ENCODE measurements around the gene RNF175.

RNF175 gene

DNA sequence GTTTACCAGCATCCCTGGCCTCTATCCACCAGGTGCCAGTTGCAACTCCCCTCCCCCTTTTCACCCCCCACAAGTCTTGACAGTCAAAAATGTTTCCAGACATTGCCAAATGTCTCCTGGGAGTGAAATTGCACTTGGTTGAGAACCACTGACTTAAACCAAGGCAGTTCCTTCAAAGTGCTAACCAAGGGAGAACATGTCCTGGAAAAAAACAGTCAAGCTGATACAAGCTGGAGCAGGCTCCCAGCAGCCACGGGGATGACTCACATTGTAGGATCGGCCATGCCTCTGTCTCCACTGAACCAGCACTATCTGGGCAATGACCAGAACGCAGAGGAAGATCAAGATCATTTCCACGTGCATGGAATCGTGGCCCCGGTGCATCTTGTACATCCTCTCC lies 11.4 kb downstream of the RNF175 start:
- no peak overlapping the region for H3K27ac ChIP-seq (ENCODE audit: insufficient read depth in 1 of 2, low read depth in 1 of 2, low read length in 2 of 2, poor library complexity in 1 of 2, severe bottlenecking in 2 of 2)
- no peak overlapping the region for H3K4me3 ChIP-seq (ENCODE audit: control insufficient read depth in 1 of 7, extremely low read depth in 1 of 7, insufficient read depth in 4 of 7, low read depth in 2 of 7, low read length in 6 of 7)
- no peak for DNase-seq
- CTCF ChIA-PET = interaction anchor here (1.2 to 4.9 kb wide), 4 partner anchors 14 to 114 kb away, joined by 3 to 56 read pairs (median 4); no protein-coding TSS in a partner anchor
- peaks cover 0 to 4% (median 2%) of the 10 kb centered on the region in 4 experiments for H3K4me1 ChIP-seq (ENCODE audit: control extremely low read depth in 1 of 4, control insufficient read depth in 4 of 4, insufficient read depth in 4 of 4, low read length in 3 of 4)
- H3K27me3 ChIP-seq (replicated peaks in 2 of 5; ENCODE audit: control insufficient read depth in 4 of 5, insufficient read depth in 5 of 5, low read length in 4 of 5) = peaks cover 0 to 3% (median 0%) of the 10 kb centered on the region in 5 experiments
- no peaks in the 10 kb centered on the region for H3K9me3 ChIP-seq (ENCODE audit: control extremely low read depth in 1 of 5, control insufficient read depth in 4 of 5, insufficient read depth in 2 of 5, low read depth in 1 of 5, low read length in 4 of 5)
- POLR2A ChIA-PET = no interaction called here
- no peaks in the 10 kb centered on the region for H3K36me3 ChIP-seq (ENCODE audit: control insufficient read depth in 4 of 4, insufficient read depth in 4 of 4, low read length in 3 of 4)
- 95% methylated on average over 6 of the region's 6 CpGs for WGBS (ENCODE audit: insufficient coverage)

DNA sequence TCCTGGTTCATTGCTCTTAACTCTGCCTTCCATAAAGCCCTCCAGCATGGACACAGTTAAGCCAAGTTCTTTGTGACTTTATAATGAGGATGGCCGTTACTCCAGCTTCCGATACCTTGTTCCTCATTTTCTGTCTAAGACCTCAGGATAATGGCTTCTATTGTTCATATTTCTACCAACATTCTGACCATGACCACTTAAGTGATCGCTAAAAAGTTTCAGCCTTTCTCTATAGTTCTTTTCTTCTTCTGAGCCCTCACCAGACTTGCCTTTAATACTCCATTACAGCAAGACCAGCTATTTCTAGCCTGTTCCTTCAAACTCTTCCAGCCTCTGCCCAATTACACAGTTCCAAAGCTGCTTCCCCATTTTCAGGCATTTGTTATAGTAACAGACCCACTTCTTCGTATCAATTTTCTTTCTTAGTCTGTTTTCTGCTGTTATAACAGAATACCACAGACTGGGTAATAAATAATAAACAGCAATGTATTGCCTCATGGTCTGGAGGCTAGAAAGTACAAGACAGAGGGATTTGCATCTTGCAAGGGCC lies 12.3 kb downstream of the RNF175 start:
- Histone ChIP-seq H3K36me3 (ENCODE audit: control insufficient read depth in 4 of 4, insufficient read depth in 4 of 4, low read length in 3 of 4) (no peaks in the 10 kb centered on the region), H3K4me1 (ENCODE audit: control extremely low read depth in 1 of 4, control insufficient read depth in 4 of 4, insufficient read depth in 4 of 4, low read length in 3 of 4) (peaks cover 0 to 4% (median 2%) of the 10 kb centered on the region in 4 experiments), H3K4me3 (ENCODE audit: control insufficient read depth in 1 of 7, extremely low read depth in 1 of 7, insufficient read depth in 4 of 7, low read depth in 2 of 7, low read length in 6 of 7) (no peak overlapping the region), H3K27me3 (replicated peaks in 2 of 5; ENCODE audit: control insufficient read depth in 4 of 5, insufficient read depth in 5 of 5, low read length in 4 of 5) (peaks cover 0 to 3% (median 0%) of the 10 kb centered on the region in 5 experiments), H3K9me3 (ENCODE audit: control extremely low read depth in 1 of 5, control insufficient read depth in 4 of 5, insufficient read depth in 2 of 5, low read depth in 1 of 5, low read length in 4 of 5) (no peaks in the 10 kb centered on the region), H3K27ac (ENCODE audit: insufficient read depth in 1 of 2, low read depth in 1 of 2, low read length in 2 of 2, poor library complexity in 1 of 2, severe bottlenecking in 2 of 2) (no peak overlapping the region)
- DNase-seq = peak in 1 of 3 donors; percentile 11
- POLR2A ChIA-PET = no interaction called here
- CTCF ChIA-PET = interaction anchor here (0.9 to 4.9 kb wide), 5 partner anchors 9 to 113 kb away, joined by 3 to 56 read pairs (median 3); no protein-coding TSS in a partner anchor
- 58% methylated on average over 2 of the region's 4 CpGs for WGBS (ENCODE audit: insufficient coverage)

DNA sequence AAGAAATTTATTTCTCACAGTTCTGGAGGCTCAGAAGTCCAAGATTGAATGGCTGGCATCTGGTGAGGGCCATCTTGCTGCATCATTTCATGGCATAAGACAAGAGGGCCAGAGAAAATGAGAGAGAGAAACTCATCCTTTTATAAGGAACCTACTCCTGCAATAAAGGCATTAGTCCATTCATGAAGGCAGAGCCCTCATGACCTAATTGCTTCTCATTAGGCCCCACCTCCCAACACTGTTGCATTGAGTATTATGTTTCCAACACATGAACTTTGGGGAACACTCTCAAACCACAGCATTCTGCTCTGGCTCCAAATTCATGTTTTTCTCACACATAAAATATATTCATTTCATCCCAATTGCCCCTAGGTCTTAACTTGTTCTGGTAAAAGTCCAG lies 14.2 kb downstream of the RNF175 start:
- no peaks in the 10 kb centered on the region for H3K36me3 ChIP-seq (ENCODE audit: control insufficient read depth in 4 of 4, insufficient read depth in 4 of 4, low read length in 3 of 4)
- H3K27ac ChIP-seq (ENCODE audit: insufficient read depth in 1 of 2, low read depth in 1 of 2, low read length in 2 of 2, poor library complexity in 1 of 2, severe bottlenecking in 2 of 2) = no peak overlapping the region
- H3K4me1 ChIP-seq (ENCODE audit: control extremely low read depth in 1 of 4, control insufficient read depth in 4 of 4, insufficient read depth in 4 of 4, low read length in 3 of 4) = peaks cover 0 to 4% (median 2%) of the 10 kb centered on the region in 4 experiments
- ChIA-PET POLR2A (no interaction called here), CTCF (no interaction called here)
- no peak overlapping the region for H3K4me3 ChIP-seq (ENCODE audit: control insufficient read depth in 1 of 7, extremely low read depth in 1 of 7, insufficient read depth in 4 of 7, low read depth in 2 of 7, low read length in 6 of 7)
- no peaks in the 10 kb centered on the region for H3K27me3 ChIP-seq (replicated peaks in 2 of 5; ENCODE audit: control insufficient read depth in 4 of 5, insufficient read depth in 5 of 5, low read length in 4 of 5)
- peaks cover 0 to 6% (median 3%) of the 10 kb centered on the region in 5 experiments for H3K9me3 ChIP-seq (ENCODE audit: control extremely low read depth in 1 of 5, control insufficient read depth in 4 of 5, insufficient read depth in 2 of 5, low read depth in 1 of 5, low read length in 4 of 5)
- DNase-seq = no peak

DNA sequence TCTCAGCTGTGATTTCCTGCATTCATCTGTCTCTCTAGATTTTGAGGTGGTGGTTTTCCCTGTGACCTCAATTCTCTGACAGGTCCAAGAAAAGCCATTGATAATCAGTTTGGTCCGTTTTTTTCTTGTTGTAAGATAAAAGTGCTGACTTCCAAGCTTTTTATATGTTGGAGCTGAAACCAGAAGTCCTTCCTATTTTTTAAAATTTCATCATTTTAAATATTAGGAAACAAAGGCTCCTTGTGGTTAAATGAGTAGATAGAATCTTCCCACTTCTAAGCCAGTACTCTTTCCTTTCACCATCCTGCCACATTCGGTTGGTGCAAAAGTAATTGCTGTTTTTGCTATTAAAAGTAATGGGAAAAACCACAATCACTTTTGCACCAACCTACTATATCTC lies 18.3 kb downstream of the RNF175 start:
- POLR2A ChIA-PET = no interaction called here
- Histone ChIP-seq H3K9me3 (ENCODE audit: control extremely low read depth in 1 of 5, control insufficient read depth in 4 of 5, insufficient read depth in 2 of 5, low read depth in 1 of 5, low read length in 4 of 5) (peaks cover 0 to 13% (median 3%) of the 10 kb centered on the region in 5 experiments), H3K4me1 (ENCODE audit: control extremely low read depth in 1 of 4, control insufficient read depth in 4 of 4, insufficient read depth in 4 of 4, low read length in 3 of 4) (no peaks in the 10 kb centered on the region), H3K4me3 (ENCODE audit: control insufficient read depth in 1 of 7, extremely low read depth in 1 of 7, insufficient read depth in 4 of 7, low read depth in 2 of 7, low read length in 6 of 7) (no peak overlapping the region), H3K27me3 (replicated peaks in 2 of 5; ENCODE audit: control insufficient read depth in 4 of 5, insufficient read depth in 5 of 5, low read length in 4 of 5) (no peaks in the 10 kb centered on the region), H3K36me3 (ENCODE audit: control insufficient read depth in 4 of 4, insufficient read depth in 4 of 4, low read length in 3 of 4) (no peaks in the 10 kb centered on the region), H3K27ac (ENCODE audit: insufficient read depth in 1 of 2, low read depth in 1 of 2, low read length in 2 of 2, poor library complexity in 1 of 2, severe bottlenecking in 2 of 2) (no peak overlapping the region)
- no CpG with 5 or more reads among the region's 2 CpGs for WGBS (ENCODE audit: insufficient coverage)
- CTCF ChIA-PET = interaction anchor here (1.4 kb wide), 1 partner anchor 9 kb away, joined by 6 read pairs; no protein-coding TSS in a partner anchor
- DNase-seq = no peak

DNA sequence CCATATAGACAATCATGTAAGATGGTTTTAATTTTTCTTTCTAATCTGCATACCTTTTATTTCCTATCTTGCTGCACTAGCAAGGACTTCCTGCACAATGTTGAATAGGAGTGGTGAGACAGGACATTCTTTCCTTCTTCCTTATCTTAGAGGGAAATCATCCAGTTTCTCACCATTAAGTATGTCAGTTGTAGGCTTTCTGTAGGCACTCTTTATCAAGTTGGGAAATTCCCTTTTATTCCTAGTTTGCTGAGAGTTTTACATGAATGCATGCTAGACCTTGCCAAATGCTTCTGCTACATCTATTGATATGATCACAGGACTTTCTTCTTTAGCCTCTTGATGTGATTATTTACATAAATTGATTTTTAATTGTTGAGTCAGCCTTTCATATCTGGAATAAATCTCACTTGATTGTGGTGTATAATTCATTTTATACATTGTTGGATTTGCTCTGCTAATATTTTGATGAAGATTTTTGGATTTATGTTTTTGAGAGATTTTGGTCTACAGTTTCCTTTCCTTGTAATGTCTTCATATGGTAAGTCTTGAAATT lies 23.8 kb downstream of the RNF175 start:
- CTCF ChIA-PET = no interaction called here
- H3K27ac ChIP-seq (ENCODE audit: insufficient read depth in 1 of 2, low read depth in 1 of 2, low read length in 2 of 2, poor library complexity in 1 of 2, severe bottlenecking in 2 of 2) = no peak overlapping the region
- no peaks in the 10 kb centered on the region for H3K27me3 ChIP-seq (replicated peaks in 2 of 5; ENCODE audit: control insufficient read depth in 4 of 5, insufficient read depth in 5 of 5, low read length in 4 of 5)

DNA sequence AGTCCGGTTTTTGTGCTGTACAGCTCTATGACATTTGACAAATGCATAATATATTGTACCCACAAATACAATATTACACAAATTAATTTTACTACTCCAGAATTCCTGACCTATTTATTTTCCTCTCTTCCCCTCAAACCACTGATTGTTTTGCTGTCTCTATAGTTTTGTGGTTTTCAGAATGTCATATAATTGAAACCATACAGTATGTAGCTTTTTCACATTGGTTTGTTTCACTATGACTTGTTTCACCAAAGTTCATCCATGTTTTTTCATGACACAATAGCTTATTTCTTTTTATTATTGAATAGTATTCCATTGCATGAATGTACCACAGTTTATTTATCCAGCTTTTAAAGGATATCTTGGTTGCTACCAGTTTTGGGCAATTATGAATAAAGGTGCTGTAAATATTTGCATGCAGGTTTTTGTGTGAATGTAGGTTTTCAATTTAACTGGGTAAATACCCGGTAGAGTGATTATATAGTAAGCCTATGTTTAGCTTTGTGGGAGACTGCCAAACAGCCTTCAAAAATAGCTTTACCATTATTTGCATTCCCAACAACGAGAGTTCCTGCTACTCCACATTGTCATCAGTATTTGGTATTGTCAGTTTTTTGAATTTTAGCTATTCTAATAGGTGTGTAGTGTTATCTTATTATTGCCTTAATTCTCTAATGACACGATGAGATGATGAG lies 25.9 kb downstream of the RNF175 start:
- Histone ChIP-seq H3K4me1 (ENCODE audit: control extremely low read depth in 1 of 4, control insufficient read depth in 4 of 4, insufficient read depth in 4 of 4, low read length in 3 of 4) (peaks cover 0 to under 1% (median 0%) of the 10 kb centered on the region in 4 experiments), H3K9me3 (ENCODE audit: control extremely low read depth in 1 of 5, control insufficient read depth in 4 of 5, insufficient read depth in 2 of 5, low read depth in 1 of 5, low read length in 4 of 5) (peaks cover 0 to 2% (median 0%) of the 10 kb centered on the region in 5 experiments), H3K27ac (ENCODE audit: insufficient read depth in 1 of 2, low read depth in 1 of 2, low read length in 2 of 2, poor library complexity in 1 of 2, severe bottlenecking in 2 of 2) (no peak overlapping the region), H3K27me3 (replicated peaks in 2 of 5; ENCODE audit: control insufficient read depth in 4 of 5, insufficient read depth in 5 of 5, low read length in 4 of 5) (no peaks in the 10 kb centered on the region), H3K36me3 (ENCODE audit: control insufficient read depth in 4 of 4, insufficient read depth in 4 of 4, low read length in 3 of 4) (no peaks in the 10 kb centered on the region), H3K4me3 (ENCODE audit: control insufficient read depth in 1 of 7, extremely low read depth in 1 of 7, insufficient read depth in 4 of 7, low read depth in 2 of 7, low read length in 6 of 7) (no peak overlapping the region)
- DNase-seq = no peak
- WGBS (ENCODE audit: insufficient coverage) = 100% methylated on average over 2 of the region's 4 CpGs
- ChIA-PET CTCF (interaction anchor here (1.1 to 1.5 kb wide), 3 partner anchors 9 to 15 kb away, joined by 3 to 4 read pairs (median 4); no protein-coding TSS in a partner anchor), POLR2A (no interaction called here)

More for the DNA sequence above, 23.8 kb downstream of the RNF175 start:
- Histone ChIP-seq H3K36me3 (ENCODE audit: control insufficient read depth in 4 of 4, insufficient read depth in 4 of 4, low read length in 3 of 4) (no peaks in the 10 kb centered on the region), H3K9me3 (ENCODE audit: control extremely low read depth in 1 of 5, control insufficient read depth in 4 of 5, insufficient read depth in 2 of 5, low read depth in 1 of 5, low read length in 4 of 5) (peaks cover 0 to 10% (median 3%) of the 10 kb centered on the region in 5 experiments), H3K4me3 (ENCODE audit: control insufficient read depth in 1 of 7, extremely low read depth in 1 of 7, insufficient read depth in 4 of 7, low read depth in 2 of 7, low read length in 6 of 7) (no peak overlapping the region), H3K4me1 (ENCODE audit: control extremely low read depth in 1 of 4, control insufficient read depth in 4 of 4, insufficient read depth in 4 of 4, low read length in 3 of 4) (no peaks in the 10 kb centered on the region)
- no peak for DNase-seq
- POLR2A ChIA-PET = no interaction called here

DNA sequence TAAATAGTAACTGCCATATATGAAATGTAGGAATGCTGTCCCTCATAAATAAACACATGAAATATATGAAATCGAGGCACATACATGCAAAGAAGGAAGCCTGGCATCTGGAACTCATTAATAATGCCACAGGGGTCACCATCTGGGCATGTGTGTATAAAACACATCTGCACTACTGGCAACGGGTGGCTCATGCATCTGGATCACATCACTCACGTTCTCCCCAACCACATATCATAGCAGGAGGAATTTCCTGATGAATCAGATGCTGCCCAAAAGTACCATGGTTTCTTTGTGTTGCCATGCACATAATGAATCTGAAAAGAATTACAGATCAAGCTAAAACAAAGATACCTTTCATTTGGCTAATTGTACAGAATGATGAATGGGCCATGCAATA lies 28.6 kb downstream of the RNF175 start:
- peaks cover 0 to 5% (median 1%) of the 10 kb centered on the region in 4 experiments for H3K4me1 ChIP-seq (ENCODE audit: control extremely low read depth in 1 of 4, control insufficient read depth in 4 of 4, insufficient read depth in 4 of 4, low read length in 3 of 4)
- 79% methylated on average over 3 of the region's 3 CpGs for WGBS (ENCODE audit: insufficient coverage)
- ChIA-PET POLR2A (no interaction called here), CTCF (no interaction called here)
- no peaks in the 10 kb centered on the region for H3K36me3 ChIP-seq (ENCODE audit: control insufficient read depth in 4 of 4, insufficient read depth in 4 of 4, low read length in 3 of 4)
- H3K4me3 ChIP-seq (ENCODE audit: control insufficient read depth in 1 of 7, extremely low read depth in 1 of 7, insufficient read depth in 4 of 7, low read depth in 2 of 7, low read length in 6 of 7) = no peak overlapping the region
- no peaks in the 10 kb centered on the region for H3K27me3 ChIP-seq (replicated peaks in 2 of 5; ENCODE audit: control insufficient read depth in 4 of 5, insufficient read depth in 5 of 5, low read length in 4 of 5)
- no peak overlapping the region for H3K27ac ChIP-seq (ENCODE audit: insufficient read depth in 1 of 2, low read depth in 1 of 2, low read length in 2 of 2, poor library complexity in 1 of 2, severe bottlenecking in 2 of 2)
- peak in 2 of 3 donors; percentile 19 to 45 for DNase-seq
- H3K9me3 ChIP-seq (ENCODE audit: control extremely low read depth in 1 of 5, control insufficient read depth in 4 of 5, insufficient read depth in 2 of 5, low read depth in 1 of 5, low read length in 4 of 5) = no peaks in the 10 kb centered on the region
